Measurements from ENCODE around the gene SESN3.

The SESN3 gene

GRCh38 chr11:95154514-95154913 lies 76.5 kb downstream of the SESN3 start:
- no peak overlapping the region for H3K27ac ChIP-seq (ENCODE audit: insufficient read depth, low read depth, low read length, poor library complexity, severe bottlenecking)
- no peaks in the 10 kb centered on the region for H3K9me3 ChIP-seq (ENCODE audit: control insufficient read depth, low read length)
- peaks cover 10% of the 10 kb centered on the region for H3K4me1 ChIP-seq (ENCODE audit: control insufficient read depth, insufficient read depth, low read length)
- H3K4me3 ChIP-seq (ENCODE audit: insufficient read depth, low read depth, low read length) = no peak overlapping the region
- H3K27me3 ChIP-seq (ENCODE audit: control insufficient read depth, insufficient read depth, low read length, poor library complexity, severe bottlenecking) = peaks cover 16% of the 10 kb centered on the region
- H3K36me3 ChIP-seq (ENCODE audit: control insufficient read depth, insufficient read depth, low read length) = no peaks in the 10 kb centered on the region

DNA sequence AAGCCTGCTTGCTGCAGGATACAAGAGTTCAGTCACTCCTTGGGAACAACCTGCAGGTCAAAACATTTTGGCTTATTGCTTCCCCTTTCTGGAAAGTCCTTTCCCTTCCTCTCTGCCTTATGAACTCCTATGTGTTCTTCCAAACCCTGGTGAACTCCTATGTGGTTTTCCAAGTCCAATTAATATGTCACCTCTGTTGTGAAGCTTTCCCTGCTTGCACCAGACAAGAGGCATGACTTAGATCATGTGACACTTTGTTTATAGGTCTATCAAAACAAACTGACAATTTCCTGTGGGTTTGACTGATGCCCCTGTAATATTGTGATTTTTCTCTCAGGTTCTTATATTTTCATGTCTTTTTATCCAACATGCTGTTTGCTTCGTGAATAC lies 77.2 kb downstream of the SESN3 start:
- Histone ChIP-seq H3K27ac (ENCODE audit: insufficient read depth, low read depth, low read length, poor library complexity, severe bottlenecking) (no peak overlapping the region), H3K9me3 (ENCODE audit: control insufficient read depth, low read length) (no peaks in the 10 kb centered on the region), H3K4me3 (ENCODE audit: insufficient read depth, low read depth, low read length) (no peak overlapping the region), H3K36me3 (ENCODE audit: control insufficient read depth, insufficient read depth, low read length) (no peaks in the 10 kb centered on the region), H3K27me3 (ENCODE audit: control insufficient read depth, insufficient read depth, low read length, poor library complexity, severe bottlenecking) (peaks cover 21% of the 10 kb centered on the region), H3K4me1 (ENCODE audit: control insufficient read depth, insufficient read depth, low read length) (peaks cover 16% of the 10 kb centered on the region)
- no CpG with 5 or more reads among the region's 1 CpG for WGBS, 2 experiments

- Histone ChIP-seq H3K4me1 (ENCODE audit: control insufficient read depth, insufficient read depth, low read length) (peaks cover 16% of the 10 kb centered on the region), H3K27me3 (ENCODE audit: control insufficient read depth, insufficient read depth, low read length, poor library complexity, severe bottlenecking) (peaks cover 28% of the 10 kb centered on the region), H3K27ac (ENCODE audit: insufficient read depth, low read depth, low read length, poor library complexity, severe bottlenecking) (no peak overlapping the region), H3K9me3 (ENCODE audit: control insufficient read depth, low read length) (no peaks in the 10 kb centered on the region), H3K36me3 (ENCODE audit: control insufficient read depth, insufficient read depth, low read length) (no peaks in the 10 kb centered on the region), H3K4me3 (ENCODE audit: insufficient read depth, low read depth, low read length) (no peak overlapping the region)
- 79 to 85% methylated on average over 7 to 10 of the region's 10 CpGs for WGBS, 2 experiments
Observed at GRCh38 chr11:95152876-95153856, 77.8 kb downstream of the SESN3 start.

- WGBS, 2 experiments = 1% methylated on average over 55 of the region's 55 CpGs
- peaks cover 49% of the 10 kb centered on the region for H3K27me3 ChIP-seq (ENCODE audit: control insufficient read depth, insufficient read depth, low read length, poor library complexity, severe bottlenecking)
- H3K36me3 ChIP-seq (ENCODE audit: control insufficient read depth, insufficient read depth, low read length) = no peaks in the 10 kb centered on the region
- H3K27ac ChIP-seq (ENCODE audit: insufficient read depth, low read depth, low read length, poor library complexity, severe bottlenecking) = peak overlapping the region; percentile 33
- peaks cover 16% of the 10 kb centered on the region for H3K4me1 ChIP-seq (ENCODE audit: control insufficient read depth, insufficient read depth, low read length)
- peak overlapping the region; percentile 52 for H3K4me3 ChIP-seq (ENCODE audit: insufficient read depth, low read depth, low read length)
- H3K9me3 ChIP-seq (ENCODE audit: control insufficient read depth, low read length) = no peaks in the 10 kb centered on the region
Observed at GRCh38 chr11:95150956-95151684, 79.9 kb downstream of the SESN3 start.

GRCh38 chr11:95149651-95150364 lies 81.2 kb downstream of the SESN3 start:
- Histone ChIP-seq H3K4me1 (ENCODE audit: control insufficient read depth, insufficient read depth, low read length) (peaks cover 16% of the 10 kb centered on the region), H3K9me3 (ENCODE audit: control insufficient read depth, low read length) (no peaks in the 10 kb centered on the region), H3K4me3 (ENCODE audit: insufficient read depth, low read depth, low read length) (peak overlapping the region; percentile 52), H3K27ac (ENCODE audit: insufficient read depth, low read depth, low read length, poor library complexity, severe bottlenecking) (peak overlapping the region; percentile 11), H3K36me3 (ENCODE audit: control insufficient read depth, insufficient read depth, low read length) (no peaks in the 10 kb centered on the region), H3K27me3 (ENCODE audit: control insufficient read depth, insufficient read depth, low read length, poor library complexity, severe bottlenecking) (peaks cover 62% of the 10 kb centered on the region)
- WGBS, 2 experiments = 4% methylated on average over 23 of the region's 23 CpGs

- no peak overlapping the region for H3K27ac ChIP-seq (ENCODE audit: insufficient read depth, low read depth, low read length, poor library complexity, severe bottlenecking)
- H3K27me3 ChIP-seq (ENCODE audit: control insufficient read depth, insufficient read depth, low read length, poor library complexity, severe bottlenecking) = peaks cover 71% of the 10 kb centered on the region
- H3K4me3 ChIP-seq (ENCODE audit: insufficient read depth, low read depth, low read length) = no peak overlapping the region
Observed at GRCh38 chr11:95148938-95149337, 82.1 kb downstream of the SESN3 start.

DNA sequence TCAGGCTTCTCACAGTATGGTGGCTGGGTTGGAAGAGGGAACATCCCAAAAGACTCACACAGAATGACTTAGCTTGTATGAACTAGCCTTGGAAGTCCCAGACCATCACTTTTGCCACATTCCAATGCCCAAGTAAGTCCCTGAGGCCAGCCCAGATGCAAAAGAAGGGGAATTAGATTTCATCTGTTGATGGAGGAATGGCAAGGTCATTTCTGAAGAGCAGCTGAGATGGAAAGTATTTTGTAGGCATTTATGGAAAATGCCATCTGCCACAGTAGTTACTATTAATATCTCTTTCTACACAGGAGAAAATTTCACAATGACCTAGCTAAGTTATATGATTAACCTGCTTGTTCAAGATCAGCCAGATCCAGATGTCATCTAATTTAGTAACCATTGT lies 82.6 kb downstream of the SESN3 start:
- H3K27ac ChIP-seq (ENCODE audit: insufficient read depth, low read depth, low read length, poor library complexity, severe bottlenecking) = no peak overlapping the region
- no peaks in the 10 kb centered on the region for H3K9me3 ChIP-seq (ENCODE audit: control insufficient read depth, low read length)
- peaks cover 16% of the 10 kb centered on the region for H3K4me1 ChIP-seq (ENCODE audit: control insufficient read depth, insufficient read depth, low read length)
- H3K27me3 ChIP-seq (ENCODE audit: control insufficient read depth, insufficient read depth, low read length, poor library complexity, severe bottlenecking) = peaks cover 76% of the 10 kb centered on the region
- H3K36me3 ChIP-seq (ENCODE audit: control insufficient read depth, insufficient read depth, low read length) = no peaks in the 10 kb centered on the region
- no peak overlapping the region for H3K4me3 ChIP-seq (ENCODE audit: insufficient read depth, low read depth, low read length)

More at GRCh38 chr11:95148938-95149337, 82.1 kb downstream of the SESN3 start:
- 53 to 55% methylated on average over 2 of the region's 2 CpGs for WGBS, 2 experiments
- H3K4me1 ChIP-seq (ENCODE audit: control insufficient read depth, insufficient read depth, low read length) = peaks cover 16% of the 10 kb centered on the region
- no peaks in the 10 kb centered on the region for H3K36me3 ChIP-seq (ENCODE audit: control insufficient read depth, insufficient read depth, low read length)
- no peaks in the 10 kb centered on the region for H3K9me3 ChIP-seq (ENCODE audit: control insufficient read depth, low read length)

GRCh38 chr11:95147364-95147905 lies 83.6 kb downstream of the SESN3 start:
- H3K36me3 ChIP-seq (ENCODE audit: control insufficient read depth, insufficient read depth, low read length) = no peaks in the 10 kb centered on the region
- H3K9me3 ChIP-seq (ENCODE audit: control insufficient read depth, low read length) = no peaks in the 10 kb centered on the region
- no peak overlapping the region for H3K27ac ChIP-seq (ENCODE audit: insufficient read depth, low read depth, low read length, poor library complexity, severe bottlenecking)
- H3K4me1 ChIP-seq (ENCODE audit: control insufficient read depth, insufficient read depth, low read length) = peaks cover 16% of the 10 kb centered on the region
- H3K4me3 ChIP-seq (ENCODE audit: insufficient read depth, low read depth, low read length) = no peak overlapping the region
- peaks cover 86% of the 10 kb centered on the region for H3K27me3 ChIP-seq (ENCODE audit: control insufficient read depth, insufficient read depth, low read length, poor library complexity, severe bottlenecking)
- 57 to 77% methylated on average over 2 of the region's 4 CpGs for WGBS, 2 experiments

GRCh38 chr11:95145430-95146060 lies 85.5 kb downstream of the SESN3 start:
- Histone ChIP-seq H3K27me3 (ENCODE audit: control insufficient read depth, insufficient read depth, low read length, poor library complexity, severe bottlenecking) (peaks cover 97% of the 10 kb centered on the region), H3K9me3 (ENCODE audit: control insufficient read depth, low read length) (no peaks in the 10 kb centered on the region), H3K4me1 (ENCODE audit: control insufficient read depth, insufficient read depth, low read length) (peaks cover 16% of the 10 kb centered on the region), H3K4me3 (ENCODE audit: insufficient read depth, low read depth, low read length) (no peak overlapping the region), H3K36me3 (ENCODE audit: control insufficient read depth, insufficient read depth, low read length) (no peaks in the 10 kb centered on the region), H3K27ac (ENCODE audit: insufficient read depth, low read depth, low read length, poor library complexity, severe bottlenecking) (no peak overlapping the region)
- 88 to 90% methylated on average over 4 of the region's 4 CpGs for WGBS, 2 experiments

Measured in ectodermal cell (in vitro differentiated cells).